SK-N-SH (cell line): Measurements from ENCODE around the gene RPL10. TPM values are rescaled to one million over a fixed set of nuclear protein-coding genes. Genes with fewer than 3 reads are reported as not detected.
A peak's percentile ranks its signal among the peaks of the same experiment; 100 is the strongest.

Experiments used
- CTCF ChIA-PET: fragments of 300-600, 350-600 bp; formaldehyde crosslinking; extraction: SDS; loops from one replicate; lab custom pipeline; 2021; lab: Yijun Ruan, JAX
- POLR2A ChIA-PET: fragments of 350-600 bp; sonication (Branson Sonifier 250); formaldehyde crosslinking; extraction: SDS; loops from one replicate; lab custom pipeline; 2020; ENCODE audit warnings: antibody characterized with exemption, inconsistent platforms; lab: Yijun Ruan, JAX
- DNase-seq: peaks from one replicate; pipeline ENCODE4 v3.0.0; 2012
- H2AFZ ChIP-seq: fragments of 200-600 bp; sonication (generic); 2 replicates; pipeline ENCODE4 v1.8.1; 2016; ENCODE audit warnings: antibody characterized with exemption, mild to moderate bottlenecking, low read depth
- H3F3A ChIP-seq: fragments of 200-600 bp; sonication (generic); replicated peaks from 2 replicates; pipeline ENCODE3; 2016; ENCODE audit warnings: antibody characterized with exemption, mild to moderate bottlenecking; ENCODE audit not compliant: insufficient read depth
- H3K27ac ChIP-seq, 2 experiments: fragments of 200-500 bp in 1 of 2; fragments of 200-600 bp in 1 of 2; sonication (Bioruptor generic) in 1 of 2; sonication (generic), shearing (Covaris generic) in 1 of 2; 2 replicates each; pipeline versions ENCODE4 v1.5.1 to v1.6.1; 2014 to 2016; ENCODE audit warnings: low read depth in 2 of 2, inconsistent platforms in 1 of 2, low read length in 1 of 2, mild to moderate bottlenecking in 1 of 2, mixed read lengths in 1 of 2
- H3K27me3 ChIP-seq: fragments of 200-600 bp; sonication (generic), shearing (Covaris generic); 2 replicates; pipeline ENCODE4 v1.6.1; 2016; ENCODE audit warnings: mixed run types; ENCODE audit not compliant: insufficient read depth
- H3K36me3 ChIP-seq, 2 experiments: fragments of 200-500 bp in 1 of 2; fragments of 200-600 bp in 1 of 2; sonication (Bioruptor generic) in 1 of 2; sonication (generic) in 1 of 2; replicated peaks in 1 of 2; 2 replicates each; pipeline versions ENCODE3 to v1.5.1; 2014 to 2016; ENCODE audit warnings: low read length in 1 of 2, mild to moderate bottlenecking in 1 of 2; ENCODE audit not compliant: insufficient read depth in 2 of 2, control insufficient read depth in 1 of 2
- H3K4me1 ChIP-seq, 2 experiments: fragments of 200-500 bp in 1 of 2; fragments of 200-600 bp in 1 of 2; sonication (Bioruptor generic) in 1 of 2; sonication (generic), shearing (Covaris generic) in 1 of 2; 2 replicates each; pipeline versions ENCODE4 v1.5.1 to v1.6.1; 2014 to 2016; ENCODE audit warnings: low read depth in 1 of 2, low read length in 1 of 2, mixed run types in 1 of 2; ENCODE audit not compliant: insufficient read depth in 2 of 2, control insufficient read depth in 1 of 2
- H3K4me2 ChIP-seq: fragments of 200-600 bp; sonication (generic), shearing (Covaris generic); 2 replicates; pipeline ENCODE4 v1.6.1; 2017; ENCODE audit warnings: mixed run types
- H3K4me3 ChIP-seq, 2 experiments: fragments of 200-500 bp in 1 of 2; fragments of 200-600 bp in 1 of 2; sonication (Bioruptor generic) in 1 of 2; sonication (generic), shearing (Covaris generic) in 1 of 2; 2 replicates each; pipeline versions ENCODE4 v1.5.1 to v1.8.1; 2014 to 2016; ENCODE audit warnings: low read depth in 2 of 2, inconsistent platforms in 1 of 2, low read length in 1 of 2, mild to moderate bottlenecking in 1 of 2, mixed read lengths in 1 of 2, moderate library complexity in 1 of 2
- H3K79me2 ChIP-seq: fragments of 200-600 bp; sonication (generic); 2 replicates; pipeline ENCODE4 v1.8.1; 2017; ENCODE audit warnings: mild to moderate bottlenecking; ENCODE audit not compliant: insufficient read depth
- H3K9ac ChIP-seq: fragments of 200-600 bp; sonication (generic); 2 replicates; pipeline ENCODE4 v1.6.1; 2017; ENCODE audit warnings: mixed run types
- H3K9me2 ChIP-seq: fragments of 200-600 bp; sonication (generic); 2 replicates; pipeline ENCODE4 v1.6.1; 2017; ENCODE audit warnings: mixed run types
- H3K9me3 ChIP-seq: fragments of 200-600 bp; sonication (generic); 2 replicates; pipeline ENCODE4 v1.6.1; 2017; ENCODE audit warnings: mixed run types, mild to moderate bottlenecking, moderate library complexity
- H4K20me1 ChIP-seq: fragments of 200-600 bp; sonication (generic); 2 replicates; pipeline ENCODE4 v1.6.1; 2017; ENCODE audit warnings: mild to moderate bottlenecking, mixed run types; ENCODE audit not compliant: insufficient read depth
- ELF1 ChIP-seq: IDR thresholded peaks from 2 replicates; pipeline ENCODE4 v1.4.0; 2012
- EP300 ChIP-seq, 2 experiments: IDR thresholded peaks; 2 replicates each; pipeline versions ENCODE4 v1.4.0 to v1.6.1; 2012; ENCODE audit warnings: borderline replicate concordance in 1 of 2, low read depth in 1 of 2, low read length in 1 of 2
- EZH2phosphoT487 ChIP-seq: fragments of 200-600 bp; sonication (generic); IDR thresholded peaks from 2 replicates; pipeline ENCODE4 v1.6.1; 2017; ENCODE audit warnings: low read depth, mixed run types, mild to moderate bottlenecking, antibody characterized with exemption, moderate library complexity, borderline replicate concordance
- FOSL2 ChIP-seq: IDR thresholded peaks from 2 replicates; pipeline ENCODE4 v1.4.0; 2012; ENCODE audit warnings: low read depth, mild to moderate bottlenecking, moderate library complexity, borderline replicate concordance
- MXI1 ChIP-seq: IDR thresholded peaks from 2 replicates; pipeline ENCODE4 v1.6.1; 2012; ENCODE audit warnings: mild to moderate bottlenecking, low read depth, low read length, improper control_type of control experiment
- RFX5 ChIP-seq: IDR thresholded peaks from 2 replicates; pipeline ENCODE4 v1.6.1; 2012; ENCODE audit warnings: mild to moderate bottlenecking, improper control_type of control experiment, low read length
- RXRA ChIP-seq: IDR thresholded peaks from 2 replicates; pipeline ENCODE4 v1.4.0; 2012; ENCODE audit warnings: low read depth, mild to moderate bottlenecking, borderline replicate concordance
- WGBS: methylation state at CpG from one replicate; pipeline ENCODE4 v1.1.6; 2017; ENCODE audit warnings: low lambda C conversion rate; 5-methylcytosine and 5-hydroxymethylcytosine counted together
- polyA plus RNA-seq, 3 experiments: library from polyadenylated mRNA; depleted of rRNA; stranded (reverse); fragments of >200 nt; gene quantifications; 2 replicates each; pipeline ENCODE4 v1.2.3, GENCODE V29; 2012
- TF ChIP-seq, protein P1 (sequence below): IDR thresholded peaks from 2 replicates; pipeline ENCODE4 v1.6.1; 2012; ENCODE audit warnings: mild to moderate bottlenecking, low read depth, low read length, moderate library complexity
- TF ChIP-seq, protein P2 (sequence below): IDR thresholded peaks from 2 replicates; pipeline ENCODE4 v1.4.0; 2012; ENCODE audit warnings: low read depth, borderline replicate concordance
- TF ChIP-seq, protein P3 (sequence below): IDR thresholded peaks from 2 replicates; pipeline ENCODE4; 2012

Gene RPL10
- polyA plus RNA-seq, 1 of the 3 experiments (the other 2 are of a cell fraction), result 4,562 TPM

DNA sequence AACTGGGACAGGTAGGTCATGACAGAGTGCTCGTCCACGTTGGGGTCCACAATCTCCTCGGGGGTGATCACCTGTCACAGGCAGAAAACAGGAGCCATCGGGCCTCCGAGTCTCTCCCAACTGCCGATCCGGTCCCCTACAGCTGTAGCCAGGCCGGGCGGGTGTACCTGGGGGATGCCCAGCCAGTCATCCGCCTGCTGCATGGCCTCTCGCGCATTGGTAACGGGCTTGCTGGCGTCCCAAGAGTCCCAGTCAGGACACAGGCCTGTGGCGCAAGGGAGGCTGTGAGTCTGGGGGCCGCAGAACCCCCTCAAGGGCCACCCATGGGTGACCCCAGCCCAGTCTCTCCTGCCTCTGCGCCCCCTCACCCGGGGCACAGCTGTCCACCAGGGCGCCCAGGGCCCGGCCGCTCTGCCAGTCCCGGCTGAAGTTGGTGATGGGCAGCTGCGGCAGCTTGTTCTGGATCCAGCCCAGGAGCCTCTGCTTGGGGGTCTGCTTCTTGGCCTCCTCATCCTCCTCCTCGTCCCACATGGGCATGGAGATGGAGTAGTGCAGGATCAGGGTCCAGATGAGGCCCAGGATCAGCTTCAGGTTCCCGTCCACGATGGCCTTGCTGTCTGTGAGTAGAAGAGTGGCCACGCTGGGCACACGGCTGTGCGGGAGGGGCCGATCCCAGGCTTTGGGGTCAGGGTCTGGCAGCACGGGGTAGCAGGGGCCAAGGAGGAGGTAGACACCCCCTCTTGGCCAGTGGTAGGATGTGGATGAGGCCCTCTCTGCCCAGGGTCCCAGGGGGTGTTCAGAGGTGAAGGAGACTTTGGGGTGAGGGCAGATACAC lies 30.5 kb upstream of the RPL10 start:
- peaks cover 12% of the 10 kb centered on the region for H3F3A ChIP-seq
- CTCF ChIA-PET, result no interaction called here
- H3K9ac ChIP-seq, result peak overlapping the region; percentile 92
- H3K4me2 ChIP-seq, result peak overlapping the region; percentile 84
- no peaks in the 10 kb centered on the region for H3K9me2 ChIP-seq
- peaks cover 14 to 35% of the 10 kb centered on the region in 2 experiments for H3K36me3 ChIP-seq
- peak overlapping the region; percentile 52 to 61; a peak in 3 of 4 replicates for H3K4me3 ChIP-seq
- peak overlapping the region; percentile 87 to 98; a peak in 2 of 4 replicates for H3K27ac ChIP-seq
- TF ChIP-seq RXRA (no peak), RFX5 (no peak), ELF1 (no peak), FOSL2 (no peak), MXI1 (no peak), EZH2phosphoT487 (no peak), EP300 (IDR thresholded peaks at IDR 0.05; ENCODE audit: borderline replicate concordance in 1 of 2, low read depth in 1 of 2, low read length in 1 of 2) (no peak)
- TF ChIP-seq, protein P1, sequence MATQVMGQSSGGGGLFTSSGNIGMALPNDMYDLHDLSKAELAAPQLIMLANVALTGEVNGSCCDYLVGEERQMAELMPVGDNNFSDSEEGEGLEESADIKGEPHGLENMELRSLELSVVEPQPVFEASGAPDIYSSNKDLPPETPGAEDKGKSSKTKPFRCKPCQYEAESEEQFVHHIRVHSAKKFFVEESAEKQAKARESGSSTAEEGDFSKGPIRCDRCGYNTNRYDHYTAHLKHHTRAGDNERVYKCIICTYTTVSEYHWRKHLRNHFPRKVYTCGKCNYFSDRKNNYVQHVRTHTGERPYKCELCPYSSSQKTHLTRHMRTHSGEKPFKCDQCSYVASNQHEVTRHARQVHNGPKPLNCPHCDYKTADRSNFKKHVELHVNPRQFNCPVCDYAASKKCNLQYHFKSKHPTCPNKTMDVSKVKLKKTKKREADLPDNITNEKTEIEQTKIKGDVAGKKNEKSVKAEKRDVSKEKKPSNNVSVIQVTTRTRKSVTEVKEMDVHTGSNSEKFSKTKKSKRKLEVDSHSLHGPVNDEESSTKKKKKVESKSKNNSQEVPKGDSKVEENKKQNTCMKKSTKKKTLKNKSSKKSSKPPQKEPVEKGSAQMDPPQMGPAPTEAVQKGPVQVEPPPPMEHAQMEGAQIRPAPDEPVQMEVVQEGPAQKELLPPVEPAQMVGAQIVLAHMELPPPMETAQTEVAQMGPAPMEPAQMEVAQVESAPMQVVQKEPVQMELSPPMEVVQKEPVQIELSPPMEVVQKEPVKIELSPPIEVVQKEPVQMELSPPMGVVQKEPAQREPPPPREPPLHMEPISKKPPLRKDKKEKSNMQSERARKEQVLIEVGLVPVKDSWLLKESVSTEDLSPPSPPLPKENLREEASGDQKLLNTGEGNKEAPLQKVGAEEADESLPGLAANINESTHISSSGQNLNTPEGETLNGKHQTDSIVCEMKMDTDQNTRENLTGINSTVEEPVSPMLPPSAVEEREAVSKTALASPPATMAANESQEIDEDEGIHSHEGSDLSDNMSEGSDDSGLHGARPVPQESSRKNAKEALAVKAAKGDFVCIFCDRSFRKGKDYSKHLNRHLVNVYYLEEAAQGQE, result no peak
- TF ChIP-seq, protein P2, sequence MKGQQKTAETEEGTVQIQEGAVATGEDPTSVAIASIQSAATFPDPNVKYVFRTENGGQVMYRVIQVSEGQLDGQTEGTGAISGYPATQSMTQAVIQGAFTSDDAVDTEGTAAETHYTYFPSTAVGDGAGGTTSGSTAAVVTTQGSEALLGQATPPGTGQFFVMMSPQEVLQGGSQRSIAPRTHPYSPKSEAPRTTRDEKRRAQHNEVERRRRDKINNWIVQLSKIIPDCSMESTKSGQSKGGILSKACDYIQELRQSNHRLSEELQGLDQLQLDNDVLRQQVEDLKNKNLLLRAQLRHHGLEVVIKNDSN, result no peak
- TF ChIP-seq, protein P3, sequence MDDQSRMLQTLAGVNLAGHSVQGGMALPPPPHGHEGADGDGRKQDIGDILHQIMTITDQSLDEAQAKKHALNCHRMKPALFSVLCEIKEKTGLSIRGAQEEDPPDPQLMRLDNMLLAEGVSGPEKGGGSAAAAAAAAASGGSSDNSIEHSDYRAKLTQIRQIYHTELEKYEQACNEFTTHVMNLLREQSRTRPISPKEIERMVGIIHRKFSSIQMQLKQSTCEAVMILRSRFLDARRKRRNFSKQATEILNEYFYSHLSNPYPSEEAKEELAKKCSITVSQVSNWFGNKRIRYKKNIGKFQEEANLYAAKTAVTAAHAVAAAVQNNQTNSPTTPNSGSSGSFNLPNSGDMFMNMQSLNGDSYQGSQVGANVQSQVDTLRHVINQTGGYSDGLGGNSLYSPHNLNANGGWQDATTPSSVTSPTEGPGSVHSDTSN, result no peak
- TF ChIP-seq, all 33 proteins: peak for 0
- peaks cover 94% of the 10 kb centered on the region for H3K79me2 ChIP-seq
- H3K9me3 ChIP-seq, result no peaks in the 10 kb centered on the region
- H2AFZ ChIP-seq, result no peak overlapping the region
- H3K4me1 ChIP-seq, result peaks cover 9 to 17% of the 10 kb centered on the region in 2 experiments; a peak in 2 of 4 replicates
- POLR2A ChIA-PET, result interaction anchor here (1.8 kb wide), 1 partner anchor 14 kb away, joined by 4 read pairs; no protein-coding TSS in a partner anchor
- H3K27me3 ChIP-seq, result no peaks in the 10 kb centered on the region
- no peak for DNase-seq
- peaks cover 60% of the 10 kb centered on the region for H4K20me1 ChIP-seq
- 77% methylated on average over 22 of the region's 31 CpGs for WGBS
